OCI-LY3 (cell line): ENCODE results near the gene TLE4.
"Not testable (repeated sequence)": the region's sequence is repeated elsewhere in the genome, so short reads cannot be mapped to it uniquely, and the experiment has no call there.

Experiments
- H2AFZ ChIP-seq: fragments of 200-600, 300-600 bp; shearing (Covaris generic); 2 replicates; pipeline ENCODE4 v1.6.0; 2014; ENCODE audit warnings: antibody characterized with exemption, low read depth, low read length
- H3K27ac ChIP-seq: fragments of 200-600, 300-600 bp; sonication (generic); 2 replicates; pipeline ENCODE4 v1.5.1; 2014; ENCODE audit warnings: mild to moderate bottlenecking, low read length, moderate library complexity, mixed read lengths
- H3K27me3 ChIP-seq: fragments of 200-600, 300-600 bp; sonication (generic); 2 replicates; pipeline ENCODE4 v1.6.1; 2014; ENCODE audit warnings: low read depth, low read length, mixed read lengths
- H3K36me3 ChIP-seq: fragments of 200-600, 300-600 bp; sonication (generic); replicated peaks from 2 replicates; pipeline ENCODE3; 2014; ENCODE audit warnings: low read depth, low read length, mixed read lengths
- H3K4me1 ChIP-seq: fragments of 300-600, 200-600 bp; sonication (generic); 2 replicates; pipeline ENCODE4 v1.6.1; 2014; ENCODE audit warnings: low read length, mixed read lengths
- H3K4me2 ChIP-seq: fragments of 200-600, 300-600 bp; sonication (generic); 2 replicates; pipeline ENCODE4 v1.6.1; 2014; ENCODE audit warnings: low read length, mixed read lengths
- H3K4me3 ChIP-seq: fragments of 300-600, 200-600 bp; sonication (generic); 2 replicates; pipeline ENCODE4 v1.5.1; 2014; ENCODE audit warnings: antibody characterized with exemption, mild to moderate bottlenecking, low read length, moderate library complexity
- H3K79me2 ChIP-seq: fragments of 300-600, 200-600 bp; shearing (Covaris generic); 2 replicates; pipeline ENCODE4 v1.6.1; 2014; ENCODE audit warnings: mild to moderate bottlenecking, low read length, mixed read lengths
- H3K9ac ChIP-seq: fragments of 300-600, 200-600 bp; shearing (Covaris generic); 2 replicates; pipeline ENCODE4 v1.6.0; 2014; ENCODE audit warnings: mild to moderate bottlenecking, low read length, moderate library complexity
- H3K9me3 ChIP-seq: fragments of 200-600, 300-600 bp; shearing (Covaris generic); 2 replicates; pipeline ENCODE4 v1.6.1; 2014; ENCODE audit warnings: low read length, mixed read lengths; ENCODE audit not compliant: insufficient read depth
- H4K20me1 ChIP-seq: fragments of 200-600, 300-600 bp; sonication (generic); 2 replicates; pipeline ENCODE4 v1.6.1; 2016; ENCODE audit warnings: low read length, mixed read lengths; ENCODE audit not compliant: insufficient read depth
- CTCF ChIP-seq: fragments of 200-600, 300-600 bp; sonication (generic); IDR thresholded peaks from 2 replicates; pipeline ENCODE4 v1.5.1; 2014; ENCODE audit warnings: antibody characterized with exemption, low read length, low read depth
- EZH2phosphoT487 ChIP-seq: fragments of 200-600 bp; shearing (Covaris generic); IDR thresholded peaks from 2 replicates; pipeline ENCODE4 v1.6.1; 2018; ENCODE audit warnings: antibody characterized with exemption, mixed run types, low read depth

TLE4 gene

GRCh38 chr9:79645110-79645509 is 73.3 kb downstream of the TLE4 start:
- no peak for TF ChIP-seq EZH2phosphoT487
- TF ChIP-seq CTCF, result no peak
- H3K4me3 ChIP-seq, result no peak overlapping the region
- no peak overlapping the region for H2AFZ ChIP-seq
- H3K4me1 ChIP-seq, result no peaks in the 10 kb centered on the region
- H3K27ac ChIP-seq, result no peak overlapping the region
- H3K4me2 ChIP-seq, result no peak overlapping the region
- H4K20me1 ChIP-seq, result no peaks in the 10 kb centered on the region
- peaks cover 20% of the 10 kb centered on the region for H3K36me3 ChIP-seq
- no peak overlapping the region for H3K9ac ChIP-seq
- H3K27me3 ChIP-seq, result no peaks in the 10 kb centered on the region
- peaks cover 16% of the 10 kb centered on the region; the same call in 1 of the 2 replicates for H3K9me3 ChIP-seq
- no peaks in the 10 kb centered on the region for H3K79me2 ChIP-seq

- H3K4me1 ChIP-seq, result no peaks in the 10 kb centered on the region
- peaks cover 16% of the 10 kb centered on the region; the same call in 1 of the 2 replicates for H3K9me3 ChIP-seq
- no peak overlapping the region for H3K4me2 ChIP-seq
- H3K27ac ChIP-seq, result no peak overlapping the region
- H3K36me3 ChIP-seq, result peaks cover 20% of the 10 kb centered on the region
- no peaks in the 10 kb centered on the region for H3K79me2 ChIP-seq
- TF ChIP-seq CTCF, result no peak
- H2AFZ ChIP-seq, result no peak overlapping the region
- H4K20me1 ChIP-seq, result no peaks in the 10 kb centered on the region
- no peak overlapping the region for H3K9ac ChIP-seq
- H3K4me3 ChIP-seq, result no peak overlapping the region
- H3K27me3 ChIP-seq, result no peaks in the 10 kb centered on the region
These were observed 74.3 kb downstream of the TLE4 start for GRCh38 chr9:79646096-79646495.

- H2AFZ ChIP-seq, result no peak overlapping the region
- H3K36me3 ChIP-seq, result peaks cover 5% of the 10 kb centered on the region
- H4K20me1 ChIP-seq, result no peaks in the 10 kb centered on the region
- H3K9me3 ChIP-seq, result no peaks in the 10 kb centered on the region
- H3K79me2 ChIP-seq, result no peaks in the 10 kb centered on the region
- TF ChIP-seq CTCF (no peak), EZH2phosphoT487 (no peak)
- no peak overlapping the region for H3K27ac ChIP-seq
- H3K4me1 ChIP-seq, result no peaks in the 10 kb centered on the region
- no peaks in the 10 kb centered on the region for H3K27me3 ChIP-seq
- H3K4me2 ChIP-seq, result no peak overlapping the region
- no peak overlapping the region for H3K4me3 ChIP-seq
- no peak overlapping the region for H3K9ac ChIP-seq
These were observed 79.6 kb downstream of the TLE4 start for GRCh38 chr9:79651251-79651795.

- H3K9ac ChIP-seq, result no peak overlapping the region
- no peaks in the 10 kb centered on the region for H4K20me1 ChIP-seq
- TF ChIP-seq CTCF (no peak), EZH2phosphoT487 (no peak)
- no peak overlapping the region for H3K4me2 ChIP-seq
- H3K79me2 ChIP-seq, result no peaks in the 10 kb centered on the region
- peaks cover 5% of the 10 kb centered on the region for H3K36me3 ChIP-seq
- H3K27me3 ChIP-seq, result no peaks in the 10 kb centered on the region
- H2AFZ ChIP-seq, result no peak overlapping the region
- no peak overlapping the region for H3K27ac ChIP-seq
- H3K9me3 ChIP-seq, result no peaks in the 10 kb centered on the region
- H3K4me1 ChIP-seq, result no peaks in the 10 kb centered on the region
- no peak overlapping the region for H3K4me3 ChIP-seq
These were observed 80.8 kb downstream of the TLE4 start for GRCh38 chr9:79652598-79652997.

GRCh38 chr9:79654591-79655382 is 83.0 kb downstream of the TLE4 start:
- H3K9me3 ChIP-seq, H3K27me3 ChIP-seq, H3K36me3 ChIP-seq, H3K79me2 ChIP-seq, H3K4me2 ChIP-seq, H3K4me1 ChIP-seq, H3K4me3 ChIP-seq, H2AFZ ChIP-seq, H3K9ac ChIP-seq, H4K20me1 ChIP-seq, H3K27ac ChIP-seq: not testable (repeated sequence)
